WTC11 (cell line): ENCODE measurements around the gene AKT3. TPM values are rescaled to one million over a fixed set of nuclear protein-coding genes. Genes with fewer than 3 reads are reported as not detected.

Source experiments
- ATAC-seq: fragments of 200-7000 bp; cut with Tn5 transposase; 2 replicates; pipeline ENCODE4 v1.10.0; 2021; ENCODE audit warnings: mild to moderate bottlenecking, moderate library complexity
- CTCF ChIA-PET: fragments of 300-600 bp; sonication (Branson Sonifier 250); formaldehyde crosslinking; loops from one replicate; lab custom pipeline; 2021; ENCODE audit warnings: antibody characterized with exemption; lab: Charles Lee
- POLR2A ChIA-PET: fragments of 350-600 bp; sonication (Branson Sonifier 250); formaldehyde crosslinking; loops from one replicate; lab custom pipeline; 2021; ENCODE audit warnings: antibody characterized with exemption; lab: Charles Lee
- DNase-seq: peaks from one replicate; pipeline ENCODE4 v3.0.0; 2021; ENCODE audit warnings: low spot score
- H3K27ac Mint-ChIP-seq: 2 replicates; pipeline ENCODE4 v1.8.0; 2021; ENCODE audit warnings: mixed read lengths
- H3K27me3 Mint-ChIP-seq: 2 replicates; pipeline ENCODE4 v1.8.0; 2021; ENCODE audit warnings: low read depth, mild to moderate bottlenecking, moderate library complexity, mixed read lengths
- H3K36me3 Mint-ChIP-seq: 2 replicates; pipeline ENCODE4 v1.8.0; 2021; ENCODE audit warnings: mixed read lengths
- H3K4me1 Mint-ChIP-seq: 2 replicates; pipeline ENCODE4 v1.8.0; 2022; ENCODE audit warnings: mixed read lengths
- H3K4me3 Mint-ChIP-seq: 2 replicates; pipeline ENCODE4 v1.8.0; 2021; ENCODE audit warnings: mild to moderate bottlenecking, moderate library complexity, mixed read lengths
- H3K9me3 Mint-ChIP-seq: 2 replicates; pipeline ENCODE4 v1.8.0; 2021; ENCODE audit warnings: mixed read lengths
- ATF1 ChIP-seq: sonication (generic); formaldehyde crosslinking; IDR thresholded peaks from 2 replicates; pipeline ENCODE4 v1.8.1; 2023; ENCODE audit warnings: mild to moderate bottlenecking, moderate library complexity, missing genetic modification reagents
- E2F4 ChIP-seq: sonication (generic); formaldehyde crosslinking; IDR thresholded peaks from 2 replicates; pipeline ENCODE4 v1.8.1; 2022; ENCODE audit warnings: low read depth, mild to moderate bottlenecking, moderate library complexity, missing genetic modification reagents, borderline replicate concordance
- FOXP1 ChIP-seq: sonication (generic); formaldehyde crosslinking; IDR thresholded peaks from 2 replicates; pipeline ENCODE4 v1.8.0; 2022; ENCODE audit warnings: missing genetic modification reagents, mild to moderate bottlenecking, moderate library complexity, borderline replicate concordance
- JUN ChIP-seq: sonication (generic); formaldehyde crosslinking; IDR thresholded peaks from 2 replicates; pipeline ENCODE4 v1.8.0; 2023; ENCODE audit warnings: mild to moderate bottlenecking, missing genetic modification reagents
- NFE2L1 ChIP-seq: sonication (generic); formaldehyde crosslinking; IDR thresholded peaks from 2 replicates; pipeline ENCODE4 v1.8.1; 2023; ENCODE audit warnings: missing genetic modification reagents
- NR2C2 ChIP-seq: sonication (generic); formaldehyde crosslinking; IDR thresholded peaks from 2 replicates; pipeline ENCODE4 v1.8.0; 2022; ENCODE audit warnings: mild to moderate bottlenecking, missing genetic modification reagents
- RELA ChIP-seq: sonication (generic); formaldehyde crosslinking; IDR thresholded peaks from 2 replicates; pipeline ENCODE4 v1.8.1; 2022; ENCODE audit warnings: missing genetic modification reagents, mild to moderate bottlenecking, borderline replicate concordance
- SOX15 ChIP-seq: fragments of 250-450 bp; sonication (Bioruptor Pico); IDR thresholded peaks from 2 replicates; pipeline ENCODE4 v1.9.0; 2021; ENCODE audit warnings: mild to moderate bottlenecking
- TCF7 ChIP-seq: sonication (generic); formaldehyde crosslinking; IDR thresholded peaks from 2 replicates; pipeline ENCODE4 v1.8.0; 2022; ENCODE audit warnings: mild to moderate bottlenecking, low read depth, missing genetic modification reagents, moderate library complexity
- TEAD4 ChIP-seq: sonication (generic); formaldehyde crosslinking; IDR thresholded peaks from 2 replicates; pipeline ENCODE4 v1.8.0; 2022; ENCODE audit warnings: mild to moderate bottlenecking, missing genetic modification reagents
- TP53 ChIP-seq: sonication (generic); formaldehyde crosslinking; IDR thresholded peaks from 2 replicates; pipeline ENCODE4 v1.8.1; 2023; ENCODE audit warnings: mild to moderate bottlenecking, missing genetic modification reagents
- USF1 ChIP-seq: sonication (generic); formaldehyde crosslinking; IDR thresholded peaks from 2 replicates; pipeline ENCODE4 v1.8.0; 2022; ENCODE audit warnings: mild to moderate bottlenecking, missing genetic modification reagents
- ZMAT4 ChIP-seq: fragments of 250-450 bp; sonication (Bioruptor Pico); IDR thresholded peaks from 2 replicates; pipeline ENCODE4 v1.9.0; 2021; ENCODE audit warnings: mild to moderate bottlenecking
- ZNF121 ChIP-seq: sonication (generic); formaldehyde crosslinking; IDR thresholded peaks from 2 replicates; pipeline ENCODE4 v1.8.0; 2023; ENCODE audit warnings: missing genetic modification reagents
- ZNF232 ChIP-seq: sonication (generic); formaldehyde crosslinking; IDR thresholded peaks from 2 replicates; pipeline ENCODE4 v1.8.0; 2022; ENCODE audit warnings: mild to moderate bottlenecking, missing genetic modification reagents
- ZNF263 ChIP-seq: sonication (generic); formaldehyde crosslinking; IDR thresholded peaks from 2 replicates; pipeline ENCODE4 v1.8.1; 2022; ENCODE audit warnings: low read depth, mild to moderate bottlenecking, moderate library complexity, missing genetic modification reagents
- ZNF416 ChIP-seq: fragments of 250-450 bp; sonication (Bioruptor Pico); IDR thresholded peaks from 2 replicates; pipeline ENCODE4 v1.9.0; 2021; ENCODE audit warnings: mild to moderate bottlenecking, inconsistent platforms
- ZNF423 ChIP-seq: fragments of 250-450 bp; sonication (Bioruptor Pico); IDR thresholded peaks from 2 replicates; pipeline ENCODE4 v2.1.2; 2022; ENCODE audit warnings: mild to moderate bottlenecking, moderate library complexity
- total RNA-seq: library from RNA; stranded (reverse); gene quantifications from 3 replicates; pipeline ENCODE4 v1.2.3, GENCODE V29; 2021
- TF ChIP-seq, protein P1 (sequence below): fragments of 250-450 bp; sonication (Bioruptor Pico); IDR thresholded peaks from 2 replicates; pipeline ENCODE4 v1.9.0; 2021; ENCODE audit warnings: mild to moderate bottlenecking
- TF ChIP-seq, protein P2 (sequence below): fragments of 250-450 bp; sonication (Bioruptor Pico); conservative IDR thresholded peaks from 2 replicates; pipeline ENCODE4 v1.9.0; 2021; ENCODE audit warnings: mild to moderate bottlenecking
- TF ChIP-seq, protein P3 (sequence below): sonication (generic); formaldehyde crosslinking; IDR thresholded peaks from 2 replicates; pipeline ENCODE4 v1.8.0; 2022; ENCODE audit warnings: mild to moderate bottlenecking, missing genetic modification reagents
- TF ChIP-seq, protein P4 (sequence below): sonication (generic); formaldehyde crosslinking; IDR thresholded peaks from 2 replicates; pipeline ENCODE4 v1.8.1; 2023; ENCODE audit warnings: mild to moderate bottlenecking, moderate library complexity, missing genetic modification reagents
- TF ChIP-seq, protein P5 (sequence below): sonication (generic); formaldehyde crosslinking; conservative IDR thresholded peaks from 2 replicates; pipeline ENCODE4 v1.8.1; 2022; ENCODE audit warnings: mild to moderate bottlenecking, missing genetic modification reagents

AKT3 gene
- total RNA-seq, 1 experiment from 2014 or later, result 38.5 TPM

DNA sequence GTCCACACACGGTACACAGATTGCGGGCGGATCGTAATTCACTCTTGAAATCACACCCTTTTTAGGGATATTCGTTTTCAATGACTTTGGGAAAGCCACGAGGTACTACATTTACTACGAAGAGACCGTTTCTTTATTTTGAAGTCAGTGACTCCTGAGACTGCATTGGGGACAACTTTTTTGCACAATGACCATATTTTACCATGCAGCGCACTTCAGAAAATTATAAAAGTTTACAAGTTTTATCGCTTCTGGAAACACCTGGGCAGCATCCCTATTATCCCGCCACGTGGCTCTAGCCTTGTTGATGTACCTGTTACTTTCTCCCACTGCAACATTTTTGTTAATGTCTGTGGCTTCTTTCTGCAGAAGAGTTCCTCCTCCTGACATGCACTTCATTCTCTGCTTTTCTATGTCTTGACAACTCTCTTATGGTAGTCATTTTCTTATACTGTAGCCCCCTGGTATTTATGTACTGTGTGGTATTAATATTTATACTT is 1.3 kb upstream of the AKT3 start:
- TF ChIP-seq ZNF121 (CRISPR knock-in tag) (no peak), JUN (CRISPR knock-in tag) (no peak)
- CTCF ChIA-PET, result no interaction called here
- POLR2A ChIA-PET, result no interaction called here
- Mint-ChIP-seq H3K4me3 (peak overlapping the region; percentile 94), H3K36me3 (no peaks in the 10 kb centered on the region), H3K27ac (peak overlapping the region; percentile 99), H3K9me3 (no peaks in the 10 kb centered on the region), H3K27me3 (0 out of 2 replicates have a peak, but pooled peaks cover 3% of the 10 kb centered on the region), H3K4me1 (peaks cover 40% of the 10 kb centered on the region)
- DNase-seq (no peak), ATAC-seq (no peak)

DNA sequence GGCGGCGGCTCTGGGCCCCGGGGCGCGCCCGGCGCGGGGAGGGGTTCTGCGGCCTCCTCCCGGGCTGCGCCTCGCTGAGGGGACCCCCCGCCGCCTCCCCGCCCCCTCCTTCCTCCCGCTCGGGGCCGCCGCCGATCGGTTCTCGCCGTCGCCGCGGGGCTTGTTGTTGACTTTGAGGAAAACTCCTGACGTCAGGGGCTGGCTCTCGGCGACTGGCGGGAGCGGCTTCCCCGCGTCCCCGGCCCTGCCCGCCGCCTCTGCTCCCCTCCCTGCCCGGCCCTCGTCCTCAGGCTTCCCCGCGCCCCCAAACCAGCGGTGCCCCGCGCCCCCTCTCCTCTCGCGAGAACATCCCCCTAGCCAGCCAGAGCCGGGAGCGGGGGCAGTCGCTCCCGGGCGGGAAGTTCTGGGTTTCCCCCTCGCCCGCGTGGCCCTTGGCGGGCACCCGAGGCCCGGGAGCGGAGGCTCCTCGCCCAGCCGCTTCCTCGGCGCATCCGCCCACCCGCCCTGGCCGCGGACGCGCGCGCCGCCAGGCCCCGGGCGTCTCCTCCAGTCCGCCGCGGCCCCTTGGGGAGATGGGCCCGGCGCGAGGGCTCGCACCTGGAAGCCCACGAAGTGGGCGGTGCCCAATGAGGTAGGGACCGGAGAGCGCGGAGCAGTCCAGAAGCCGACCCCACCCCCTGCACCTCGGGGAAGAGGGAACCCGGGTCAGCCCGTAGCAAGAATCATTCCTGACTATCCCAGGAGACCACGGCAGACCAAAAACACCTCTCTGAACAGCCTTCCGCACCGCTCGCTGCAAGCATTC is 611 bp upstream of the AKT3 start:
- DNase-seq, result peak; percentile 89
- Mint-ChIP-seq H3K27me3 (0 out of 2 replicates have a peak, but pooled peaks cover 3% of the 10 kb centered on the region), H3K4me1 (peaks cover 33% of the 10 kb centered on the region), H3K36me3 (no peaks in the 10 kb centered on the region), H3K4me3 (peak overlapping the region; percentile 94), H3K27ac (peak overlapping the region; percentile 99), H3K9me3 (no peaks in the 10 kb centered on the region)
- POLR2A ChIA-PET, result no interaction called here
- peak; percentile 80 for ATAC-seq
- CTCF ChIA-PET, result interaction anchor here (0.7 kb wide), 1 partner anchor 74 kb away, joined by 3 read pairs; no protein-coding TSS in a partner anchor
- TF ChIP-seq, protein P1, sequence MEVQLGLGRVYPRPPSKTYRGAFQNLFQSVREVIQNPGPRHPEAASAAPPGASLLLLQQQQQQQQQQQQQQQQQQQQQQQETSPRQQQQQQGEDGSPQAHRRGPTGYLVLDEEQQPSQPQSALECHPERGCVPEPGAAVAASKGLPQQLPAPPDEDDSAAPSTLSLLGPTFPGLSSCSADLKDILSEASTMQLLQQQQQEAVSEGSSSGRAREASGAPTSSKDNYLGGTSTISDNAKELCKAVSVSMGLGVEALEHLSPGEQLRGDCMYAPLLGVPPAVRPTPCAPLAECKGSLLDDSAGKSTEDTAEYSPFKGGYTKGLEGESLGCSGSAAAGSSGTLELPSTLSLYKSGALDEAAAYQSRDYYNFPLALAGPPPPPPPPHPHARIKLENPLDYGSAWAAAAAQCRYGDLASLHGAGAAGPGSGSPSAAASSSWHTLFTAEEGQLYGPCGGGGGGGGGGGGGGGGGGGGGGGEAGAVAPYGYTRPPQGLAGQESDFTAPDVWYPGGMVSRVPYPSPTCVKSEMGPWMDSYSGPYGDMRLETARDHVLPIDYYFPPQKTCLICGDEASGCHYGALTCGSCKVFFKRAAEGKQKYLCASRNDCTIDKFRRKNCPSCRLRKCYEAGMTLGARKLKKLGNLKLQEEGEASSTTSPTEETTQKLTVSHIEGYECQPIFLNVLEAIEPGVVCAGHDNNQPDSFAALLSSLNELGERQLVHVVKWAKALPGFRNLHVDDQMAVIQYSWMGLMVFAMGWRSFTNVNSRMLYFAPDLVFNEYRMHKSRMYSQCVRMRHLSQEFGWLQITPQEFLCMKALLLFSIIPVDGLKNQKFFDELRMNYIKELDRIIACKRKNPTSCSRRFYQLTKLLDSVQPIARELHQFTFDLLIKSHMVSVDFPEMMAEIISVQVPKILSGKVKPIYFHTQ, result no peak
- TF ChIP-seq ZNF416 (CRISPR knock-in tag) (0 out of 2 replicates have a peak, but pooled peaks have one; percentile 62), TEAD4 (no peak), ZNF232 (no peak), TP53 (peak; percentile 31; the same call in 1 of the 2 replicates), ZNF423 (CRISPR knock-in tag) (peak; percentile 79; the same call in 1 of the 2 replicates), RELA (CRISPR knock-in tag) (0 out of 2 replicates have a peak, but pooled peaks have one; percentile 77), ZMAT4 (CRISPR knock-in tag) (no peak), ZNF121 (CRISPR knock-in tag) (no peak), ZNF263 (CRISPR knock-in tag) (no peak), USF1 (no peak), JUN (CRISPR knock-in tag) (no peak), TCF7 (no peak), FOXP1 (CRISPR knock-in tag) (peak; percentile 81; the same call in 1 of the 2 replicates), NR2C2 (CRISPR knock-in tag) (no peak), NFE2L1 (CRISPR knock-in tag) (no peak), ATF1 (no peak), SOX15 (no peak), E2F4 (CRISPR knock-in tag) (no peak)
- TF ChIP-seq, protein P2, sequence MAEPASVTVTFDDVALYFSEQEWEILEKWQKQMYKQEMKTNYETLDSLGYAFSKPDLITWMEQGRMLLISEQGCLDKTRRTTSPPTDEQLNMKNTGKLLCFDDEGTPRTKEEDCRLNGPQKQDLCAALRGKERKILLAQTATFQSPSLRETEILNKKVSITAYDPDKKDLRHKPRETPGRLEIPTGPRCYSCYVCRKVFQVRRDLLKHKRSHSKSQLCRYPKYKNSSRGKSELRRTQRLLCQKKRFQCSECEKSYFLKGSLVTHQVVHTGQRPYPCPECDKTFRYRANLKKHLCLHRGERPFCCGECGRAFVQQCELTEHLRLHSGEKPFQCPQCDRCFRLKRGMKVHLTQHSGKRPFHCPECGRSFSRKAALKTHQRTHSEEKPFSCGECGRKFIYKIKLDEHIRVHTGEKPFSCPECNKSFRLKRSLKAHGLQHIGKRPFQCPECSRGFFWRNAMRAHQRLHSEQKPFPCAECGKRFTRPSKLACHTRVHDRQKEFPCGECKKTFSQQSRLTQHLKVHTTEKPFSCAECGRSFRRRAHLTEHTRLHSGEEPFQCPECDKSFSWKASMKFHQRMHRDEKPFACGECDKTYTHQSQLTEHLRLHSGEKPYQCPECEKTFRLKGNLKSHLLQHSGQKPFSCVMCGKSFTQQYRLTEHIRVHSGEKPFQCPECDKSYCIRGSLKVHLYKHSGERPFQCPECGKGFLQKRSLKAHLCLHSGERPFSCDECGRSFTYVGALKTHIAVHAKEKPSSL (CRISPR knock-in tag), result no peak
- TF ChIP-seq, protein P3, sequence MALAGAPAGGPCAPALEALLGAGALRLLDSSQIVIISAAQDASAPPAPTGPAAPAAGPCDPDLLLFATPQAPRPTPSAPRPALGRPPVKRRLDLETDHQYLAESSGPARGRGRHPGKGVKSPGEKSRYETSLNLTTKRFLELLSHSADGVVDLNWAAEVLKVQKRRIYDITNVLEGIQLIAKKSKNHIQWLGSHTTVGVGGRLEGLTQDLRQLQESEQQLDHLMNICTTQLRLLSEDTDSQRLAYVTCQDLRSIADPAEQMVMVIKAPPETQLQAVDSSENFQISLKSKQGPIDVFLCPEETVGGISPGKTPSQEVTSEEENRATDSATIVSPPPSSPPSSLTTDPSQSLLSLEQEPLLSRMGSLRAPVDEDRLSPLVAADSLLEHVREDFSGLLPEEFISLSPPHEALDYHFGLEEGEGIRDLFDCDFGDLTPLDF (CRISPR knock-in tag), result no peak
- TF ChIP-seq, protein P4, sequence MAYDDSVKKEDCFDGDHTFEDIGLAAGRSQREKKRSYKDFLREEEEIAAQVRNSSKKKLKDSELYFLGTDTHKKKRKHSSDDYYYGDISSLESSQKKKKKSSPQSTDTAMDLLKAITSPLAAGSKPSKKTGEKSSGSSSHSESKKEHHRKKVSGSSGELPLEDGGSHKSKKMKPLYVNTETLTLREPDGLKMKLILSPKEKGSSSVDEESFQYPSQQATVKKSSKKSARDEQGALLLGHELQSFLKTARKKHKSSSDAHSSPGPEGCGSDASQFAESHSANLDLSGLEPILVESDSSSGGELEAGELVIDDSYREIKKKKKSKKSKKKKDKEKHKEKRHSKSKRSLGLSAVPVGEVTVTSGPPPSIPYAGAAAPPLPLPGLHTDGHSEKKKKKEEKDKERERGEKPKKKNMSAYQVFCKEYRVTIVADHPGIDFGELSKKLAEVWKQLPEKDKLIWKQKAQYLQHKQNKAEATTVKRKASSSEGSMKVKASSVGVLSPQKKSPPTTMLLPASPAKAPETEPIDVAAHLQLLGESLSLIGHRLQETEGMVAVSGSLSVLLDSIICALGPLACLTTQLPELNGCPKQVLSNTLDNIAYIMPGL (CRISPR knock-in tag), result peak; percentile 55; the same call in 1 of the 2 replicates
- TF ChIP-seq, protein P5, sequence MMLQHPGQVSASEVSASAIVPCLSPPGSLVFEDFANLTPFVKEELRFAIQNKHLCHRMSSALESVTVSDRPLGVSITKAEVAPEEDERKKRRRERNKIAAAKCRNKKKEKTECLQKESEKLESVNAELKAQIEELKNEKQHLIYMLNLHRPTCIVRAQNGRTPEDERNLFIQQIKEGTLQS, result no peak
